Measurements from ENCODE around the gene VPS13C. TPM values are rescaled to one million over a fixed set of nuclear protein-coding genes. Genes with fewer than 3 reads are reported as not detected.

The VPS13C gene
- total and polyA plus RNA-seq, 2 donors (not counting 3 experiments of a cell fraction or from before 2014, with no cell fraction given), result 10.8 to 60.3 TPM

GRCh38 chr15:62093809-62094208 is 33.6 kb upstream of the VPS13C start:
- Histone ChIP-seq H3K9me1 (replicated peaks; ENCODE audit: control insufficient read depth, extremely low read depth, insufficient read depth, low read length) (no peaks in the 10 kb centered on the region), H3K4me3 (replicated peaks in 1 of 3; ENCODE audit: insufficient read depth in 1 of 3, low read depth in 1 of 3, low read length in 3 of 3) (no peak overlapping the region), H3K27ac (ENCODE audit: insufficient read depth, low read depth, low read length) (no peak overlapping the region), H3K9me3 (replicated peaks; ENCODE audit: control insufficient read depth, insufficient read depth, low read length) (no peaks in the 10 kb centered on the region), H3K36me3 (ENCODE audit: control insufficient read depth in 2 of 2, extremely low read depth in 1 of 2, insufficient read depth in 2 of 2, low read length in 2 of 2) (no peaks in the 10 kb centered on the region), H3K4me1 (ENCODE audit: control insufficient read depth, extremely low read depth, insufficient read depth, low read length) (peaks cover 4% of the 10 kb centered on the region), H2AFZ (ENCODE audit: low read depth, low read length) (no peak overlapping the region), H3K79me2 (ENCODE audit: control insufficient read depth, insufficient read depth, low read length) (no peaks in the 10 kb centered on the region), H3K27me3 (ENCODE audit: control insufficient read depth in 2 of 2, insufficient read depth in 2 of 2, low read length in 2 of 2) (peaks cover 0 to 3% of the 10 kb centered on the region in 2 experiments), H4K20me1 (replicated peaks; ENCODE audit: control insufficient read depth, extremely low read depth, insufficient read depth, low read length) (no peaks in the 10 kb centered on the region), H3K4me2 (ENCODE audit: insufficient read depth, low read length) (no peak overlapping the region), H3K9ac (replicated peaks; ENCODE audit: extremely low read depth, insufficient read depth, low read length) (no peak overlapping the region)
- no peak for FAIRE-seq
- ChIA-PET POLR2A (no interaction called here), CTCF (no interaction called here)
- BruUV-seq (replicated peaks), result no TSS peak
- no peak for DNase-seq (ENCODE audit: low read depth, low spot score)
- TF ChIP-seq MYC (IDR thresholded peaks at IDR 0.05; ENCODE audit: low read depth, low read length) (no peak), JUN (IDR thresholded peaks at IDR 0.05; ENCODE audit: borderline replicate concordance, insufficient read depth, insufficient read length, low read depth) (no peak), CTCF (IDR thresholded peaks at IDR 0.05; ENCODE audit: extremely low read depth in 1 of 2, insufficient read depth in 1 of 2, low read depth in 1 of 2, low read length in 2 of 2) (no peak), POLR2A (IDR thresholded peaks at IDR 0.05; ENCODE audit: low read depth, low read length) (no peak), POLR2AphosphoS5 (IDR thresholded peaks at IDR 0.05; ENCODE audit: insufficient read depth, low read depth, low read length) (no peak), MAX (IDR thresholded peaks at IDR 0.05; ENCODE audit: insufficient read depth, insufficient read length) (no peak), EZH2 (IDR thresholded peaks at IDR 0.05; ENCODE audit: borderline replicate concordance, low read depth, low read length, severe bottlenecking) (no peak), FOS (IDR thresholded peaks at IDR 0.05; ENCODE audit: borderline replicate concordance, insufficient read depth, low read length) (no peak), GATA2 (IDR thresholded peaks at IDR 0.05; ENCODE audit: insufficient read depth, insufficient read length, low read depth, low read length) (no peak)
- dilution Hi-C loops (cut with MboI; ENCODE audit: extremely low pct_ligation_motif_present, low sequenced_read_pairs), result no loop called here
- intact Hi-C loops (cut with micrococcal nuclease), result no loop called here

All from endothelial cell of umbilical vein (primary cell).